ENCODE results near the gene SSU72.

The SSU72 gene

GRCh38 chr1:1610796-1611195, 36.1 kb upstream of the SSU72 start:
- no peak for DNase-seq (ENCODE audit: low read depth)

DNA sequence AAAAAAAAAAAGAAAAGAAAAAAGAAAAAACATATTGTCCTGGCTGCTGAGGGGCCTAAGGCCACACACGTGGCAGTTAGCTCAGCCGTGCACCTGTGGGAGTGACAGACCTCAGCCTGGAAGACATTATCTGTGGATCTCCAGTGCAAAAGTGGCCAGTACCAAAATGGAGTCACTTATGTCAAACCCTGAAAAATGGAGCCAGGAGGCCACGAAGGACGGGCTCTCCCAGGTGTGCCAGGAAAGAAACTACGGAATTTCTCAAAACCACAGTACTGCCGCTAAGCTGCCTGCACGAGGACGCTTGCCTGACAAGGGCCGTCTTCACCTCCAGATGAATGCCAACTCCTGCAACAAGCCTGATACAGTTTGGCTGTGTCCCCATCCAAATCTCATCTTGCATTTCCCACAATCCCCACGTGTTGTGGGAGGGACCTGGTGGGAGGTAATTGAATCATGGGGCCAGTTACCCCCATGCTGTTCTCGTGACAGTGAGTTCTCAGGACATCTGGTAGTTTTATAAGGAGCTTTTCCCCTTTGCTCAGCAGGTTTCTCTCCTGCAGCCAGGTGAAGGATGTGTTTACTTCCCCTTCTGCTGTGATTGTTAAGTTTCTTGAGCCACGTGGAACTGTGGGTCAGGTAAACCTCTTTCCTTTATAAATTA, 35.3 kb upstream of the SSU72 start:
- DNase-seq (ENCODE audit: low read depth) = no peak

- no peak for DNase-seq (ENCODE audit: low read depth)
Observed at GRCh38 chr1:1606232-1606631, 31.6 kb upstream of the SSU72 start.

DNA sequence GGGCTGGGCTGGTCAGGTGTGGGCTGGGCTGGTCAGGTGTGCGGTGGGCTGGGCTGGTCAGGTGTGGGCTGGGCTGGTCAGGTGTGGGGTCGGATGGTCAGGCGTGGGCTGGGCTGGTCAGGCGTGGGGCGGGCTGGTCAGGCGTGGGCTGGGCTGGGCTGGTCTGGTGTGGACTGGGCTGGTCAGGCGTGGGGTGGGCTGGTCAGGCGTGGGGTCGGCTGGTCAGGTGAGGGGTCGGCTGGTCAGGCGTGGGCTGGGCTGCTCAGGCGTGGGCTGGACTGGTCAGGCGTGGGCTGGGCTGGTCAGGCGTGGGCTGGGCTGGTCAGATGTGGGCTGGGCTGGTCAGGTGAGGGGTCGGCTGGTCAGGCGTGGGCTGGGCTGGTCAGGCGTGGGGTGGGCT, 31.1 kb upstream of the SSU72 start:
- no peak for DNase-seq (ENCODE audit: low read depth)

DNA sequence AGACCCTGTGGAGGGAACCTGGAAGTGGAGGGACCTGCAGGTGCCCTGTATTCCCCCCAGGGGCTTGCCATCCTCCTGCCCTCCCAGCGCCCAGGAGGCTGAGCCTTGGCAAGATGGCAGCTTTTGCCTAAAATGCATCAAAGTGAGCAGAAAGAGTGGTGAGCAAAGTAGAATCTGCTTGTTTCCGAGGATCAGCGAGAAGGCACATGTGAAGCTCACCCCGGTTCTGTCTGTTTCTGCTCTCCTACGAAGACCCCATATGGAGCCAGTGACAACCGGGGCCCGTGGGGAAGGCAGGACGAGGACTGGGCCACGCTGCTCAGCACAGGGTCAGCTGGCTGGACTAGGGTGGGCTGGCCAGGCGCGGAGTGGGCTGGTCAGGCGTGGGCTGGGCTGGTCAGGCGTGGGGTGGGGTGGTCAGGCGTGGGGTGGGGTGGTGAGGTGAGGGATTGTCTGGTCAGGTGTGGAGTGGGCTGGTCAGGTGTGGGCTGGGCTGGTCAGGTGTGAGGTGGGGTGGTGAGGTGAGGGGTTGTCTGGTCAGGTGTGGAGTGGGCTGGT, 30.4 kb upstream of the SSU72 start:
- DNase-seq (ENCODE audit: low read depth) = no peak

GRCh38 chr1:1604374-1605033, 29.8 kb upstream of the SSU72 start:
- no peak for DNase-seq (ENCODE audit: low read depth)

GRCh38 chr1:1603671-1604373, 29.2 kb upstream of the SSU72 start:
- DNase-seq (ENCODE audit: low read depth) = no peak

DNA sequence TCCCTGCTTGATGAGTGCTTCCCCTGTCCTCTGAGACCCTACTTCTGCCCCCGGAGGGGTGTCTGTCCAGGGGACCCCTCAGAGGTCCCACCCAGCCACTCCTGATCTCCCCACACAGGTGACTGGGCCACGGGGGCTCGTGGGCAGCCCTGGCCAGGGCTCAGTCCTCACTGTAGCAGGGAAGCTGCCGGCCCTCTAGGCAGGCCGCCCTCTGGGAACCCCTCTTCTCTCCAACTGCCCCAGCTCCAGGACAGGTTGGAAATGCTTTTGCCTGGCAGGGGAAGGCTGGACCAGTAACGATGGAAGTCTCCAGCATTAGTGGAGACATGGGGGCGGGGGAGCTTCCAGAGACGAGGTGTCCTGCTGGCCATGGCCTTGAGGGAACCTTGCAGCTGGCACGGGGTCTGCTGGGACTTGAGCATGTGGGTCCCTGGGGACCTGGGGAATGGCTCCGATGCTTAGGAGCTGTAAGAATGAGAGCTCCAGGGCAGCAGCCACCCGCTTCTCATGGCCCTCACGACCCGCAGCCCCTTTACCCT, 28.4 kb upstream of the SSU72 start:
- no peak for DNase-seq (ENCODE audit: low read depth)

DNA sequence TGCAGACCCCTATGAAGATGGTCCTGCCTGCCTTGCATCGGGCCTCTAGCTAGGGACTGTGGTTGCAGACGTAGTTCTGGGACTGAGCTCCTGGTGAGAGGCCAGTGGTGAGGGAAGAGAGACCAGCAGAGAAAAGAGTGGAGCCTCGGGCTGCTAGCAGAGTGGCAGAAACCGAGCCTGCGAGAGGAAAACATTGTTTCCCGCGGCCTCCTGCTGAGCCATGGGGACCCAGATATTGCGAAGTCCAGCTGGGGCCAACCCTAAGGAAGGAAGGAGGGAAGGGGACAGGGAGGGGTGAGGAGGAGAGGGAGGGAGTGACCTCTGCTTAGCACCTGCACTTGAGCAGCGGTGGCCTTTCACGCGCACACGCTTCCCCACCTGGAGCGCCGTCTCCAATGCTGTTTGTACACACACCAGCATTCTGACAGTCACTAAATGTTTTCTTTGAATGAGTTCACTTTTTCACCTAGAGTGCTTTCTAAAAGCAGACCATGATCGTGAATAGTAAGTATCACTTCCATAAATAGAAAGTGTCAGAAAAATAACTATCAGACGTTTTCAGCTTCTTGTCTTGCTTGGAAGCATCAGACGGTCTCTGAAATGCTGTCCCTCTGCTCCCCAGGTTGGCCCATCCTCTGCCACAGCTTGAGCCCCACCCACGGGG, 27.8 kb upstream of the SSU72 start:
- DNase-seq (ENCODE audit: low read depth) = no peak

- DNase-seq (ENCODE audit: low read depth) = no peak
Observed at GRCh38 chr1:1601564-1602303, 27.1 kb upstream of the SSU72 start.

DNA sequence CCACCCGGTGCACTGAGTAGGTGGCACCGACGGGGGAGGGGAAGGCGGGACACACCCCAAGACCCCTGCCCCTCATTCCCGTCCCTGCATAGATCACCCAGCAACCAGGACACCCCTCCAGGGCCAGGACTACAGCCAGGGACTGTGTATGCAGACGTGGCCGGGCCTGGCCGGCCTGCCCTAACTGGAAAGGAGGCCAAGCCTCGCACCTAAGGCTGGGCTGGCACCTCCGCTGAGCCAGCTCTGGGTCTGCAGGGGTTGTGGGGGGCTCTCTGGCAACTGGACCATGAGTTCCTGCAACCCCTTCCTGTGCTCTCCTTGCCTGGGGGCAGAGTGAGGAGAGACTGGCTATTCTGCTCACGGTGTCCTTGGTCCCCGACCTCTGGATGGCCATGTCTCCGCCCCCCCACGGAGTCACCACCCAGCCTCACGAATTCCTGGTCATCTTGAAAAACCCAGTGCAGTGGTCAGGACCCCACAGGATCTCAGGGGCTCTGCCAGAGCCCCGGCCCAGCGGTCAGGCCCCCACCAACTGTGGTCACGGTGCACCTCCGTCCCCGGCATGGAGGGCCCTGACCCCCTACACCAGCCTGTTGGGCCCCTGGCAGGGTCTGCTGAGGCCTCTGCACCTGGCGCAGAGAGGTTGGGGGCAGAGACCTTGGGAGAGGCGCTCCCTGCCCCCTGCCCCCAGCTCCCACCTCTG, 26.3 kb upstream of the SSU72 start:
- DNase-seq (ENCODE audit: low read depth) = no peak

GRCh38 chr1:1599935-1600860, 25.5 kb upstream of the SSU72 start, which contains the start of gene FNDC10:
Gene FNDC10, minus strand, starts transcription at chr1:1600135. Its CDS starts 120 bp downstream, at chr1:1600015.
- no peak for DNase-seq (ENCODE audit: low read depth)

DNA sequence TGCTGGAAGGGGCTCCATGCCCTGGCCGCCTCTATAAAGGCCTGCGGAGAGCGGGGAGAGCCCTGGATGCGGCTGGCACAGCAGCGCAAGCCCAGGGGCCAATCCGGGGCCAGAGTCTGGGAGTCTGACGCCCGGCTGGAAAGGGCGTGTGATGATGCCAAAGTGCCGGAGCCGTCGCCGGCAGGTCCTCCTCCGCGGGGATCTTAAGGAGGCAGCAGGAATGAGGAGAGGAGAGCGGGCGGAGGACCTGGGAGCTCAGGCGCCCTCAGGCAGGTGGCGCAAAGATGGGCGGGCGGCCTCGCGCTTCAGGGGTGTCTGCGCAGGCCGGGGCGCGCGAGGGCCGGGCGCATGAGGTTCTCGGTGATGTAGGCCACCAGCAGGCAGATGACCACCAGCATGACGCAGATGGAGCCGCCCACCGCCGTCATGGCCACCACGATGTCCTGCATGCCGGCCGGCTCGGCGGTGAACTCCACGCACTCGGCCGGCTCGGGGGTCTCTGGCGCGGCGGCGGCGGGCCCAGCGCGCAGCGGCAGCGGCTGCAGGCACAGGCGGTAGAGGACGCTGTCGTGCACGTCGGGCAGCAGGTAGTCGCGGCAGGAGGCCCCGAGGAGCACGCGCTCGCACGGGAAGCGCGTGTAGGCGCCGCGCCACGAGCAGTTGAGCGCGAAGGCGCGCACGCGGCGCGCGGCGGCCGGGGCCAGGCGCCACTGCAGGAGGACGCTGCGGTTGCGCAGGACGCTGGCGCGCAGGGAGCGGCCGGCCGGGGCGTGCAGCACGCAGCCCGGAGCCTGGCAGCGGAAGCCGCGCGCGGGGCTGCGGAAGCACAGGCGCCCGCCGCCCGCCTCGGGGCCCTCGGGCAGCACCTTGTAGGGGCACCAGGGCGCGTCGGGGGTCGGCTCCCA, 24.6 kb upstream of the SSU72 start:
- DNase-seq (ENCODE audit: low read depth) = no peak

DNA sequence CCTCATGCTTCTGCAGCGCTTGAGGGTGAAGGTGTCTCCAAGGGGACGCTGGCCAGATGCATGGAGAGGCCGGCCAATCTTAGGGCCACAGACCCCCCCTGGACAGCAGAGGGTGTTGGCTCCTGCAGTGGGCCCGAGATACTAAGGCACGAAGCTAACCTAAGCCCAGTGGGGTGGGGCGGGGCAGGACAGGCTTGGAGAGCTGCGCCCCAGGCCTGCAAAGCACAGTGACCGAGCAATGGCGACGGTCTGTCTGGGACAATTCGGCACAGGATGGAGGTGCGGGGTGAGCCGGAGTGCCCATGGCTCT, 24.0 kb upstream of the SSU72 start:
- no peak for DNase-seq (ENCODE audit: low read depth)

DNA sequence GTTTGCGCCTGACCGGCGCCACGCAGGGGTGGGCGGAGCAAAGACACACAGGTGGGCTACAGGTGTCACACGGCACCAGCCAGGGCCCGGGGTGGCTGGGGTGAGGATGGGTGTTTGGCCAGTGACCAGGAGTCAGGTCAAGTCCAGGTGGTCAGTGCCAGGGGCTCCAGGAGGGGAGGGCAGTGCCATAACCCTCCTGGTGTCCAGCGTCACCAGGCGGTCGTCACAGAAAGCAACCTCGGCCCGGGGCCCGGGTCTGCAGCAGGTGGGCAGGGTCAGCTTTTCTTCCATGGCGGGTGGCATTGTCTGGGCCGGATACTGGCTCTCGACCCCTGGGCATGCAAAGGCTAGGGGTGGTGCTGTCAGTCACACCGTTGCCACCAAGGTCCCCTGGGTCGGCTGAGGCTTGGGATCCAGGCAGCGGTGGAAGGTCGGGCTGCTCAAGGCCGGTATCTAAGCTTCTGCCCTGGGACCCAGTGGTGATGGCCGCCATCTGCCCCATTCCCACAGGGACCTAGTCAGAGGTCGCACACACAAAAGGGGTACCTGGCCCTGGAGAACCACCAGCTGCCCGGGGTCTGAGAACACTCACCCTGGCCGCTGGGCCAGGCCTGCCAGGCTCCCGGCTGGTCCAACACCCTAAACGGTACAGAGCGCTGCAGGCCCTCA, 23.5 kb upstream of the SSU72 start:
- no peak for DNase-seq (ENCODE audit: low read depth)

- no peak for DNase-seq (ENCODE audit: low read depth)
Observed at GRCh38 chr1:1597275-1597930, 22.7 kb upstream of the SSU72 start.

DNA sequence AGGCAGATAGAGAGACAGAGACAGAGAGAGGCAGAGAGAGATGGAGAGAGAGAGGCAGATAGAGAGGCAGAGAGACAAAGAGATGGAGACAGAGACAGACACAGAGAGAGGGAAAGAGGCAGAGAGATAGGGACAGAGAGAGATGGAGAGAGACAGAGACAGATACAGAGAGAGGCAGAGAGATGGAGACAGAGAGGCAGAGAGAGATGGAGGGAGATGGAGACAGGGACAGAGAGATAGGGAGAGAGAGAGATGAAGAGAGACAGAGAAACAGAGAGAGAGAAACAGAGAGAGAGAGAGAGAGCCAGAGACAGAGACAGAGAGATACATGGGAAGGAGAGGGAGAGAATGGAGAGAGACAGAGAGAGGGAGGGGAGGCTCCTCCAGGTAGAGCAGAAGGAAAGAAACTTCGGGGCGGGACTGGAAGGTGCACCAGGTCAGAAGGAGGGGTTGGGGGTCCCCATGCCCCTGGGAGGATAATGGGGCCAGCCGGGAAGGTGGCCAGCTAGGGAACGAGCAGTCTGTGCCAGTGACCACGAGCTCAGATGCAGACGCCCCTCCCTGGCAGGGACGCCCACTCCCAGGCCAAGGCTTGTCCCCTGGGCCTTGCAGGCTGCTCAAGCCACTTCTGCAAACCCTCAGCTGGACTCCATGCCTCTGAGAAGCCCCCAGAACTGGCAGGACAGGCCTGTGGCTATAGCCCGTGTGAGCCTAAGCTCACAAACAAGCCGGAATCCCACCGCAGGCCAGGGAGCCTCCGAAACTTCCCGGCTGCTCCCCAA, 22.0 kb upstream of the SSU72 start:
- no peak for DNase-seq (ENCODE audit: low read depth)

All from stimulated activated CD8-positive, alpha-beta memory T cell treated with anti-CD3 and anti-CD28 coated beads, Interleukin-7, amount 100 ng/mL, for 24 hours (primary cell).